Measurements from ENCODE around the gene MAMDC4.

- TF ChIP-seq CTCF (IDR thresholded peaks at IDR 0.05) (no peak), POLR2A (IDR thresholded peaks at IDR 0.05) (no peak)
These were observed 9.8 kb downstream of the MAMDC4 start for GRCh38 chr9:136861874-136862457.
